GM18870 (cell line): ENCODE data around the gene ASGR2.
"Not testable (repeated sequence)": the region's sequence is repeated elsewhere in the genome, so short reads cannot be mapped to it uniquely, and the experiment has no call there.

Source experiments
- ATAC-seq: cut with Tn5 transposase; IDR thresholded peaks from one replicate; pipeline ENCODE4 v1.9.1; 2021; ENCODE audit warnings: moderate library complexity; ENCODE audit not compliant: unreplicated experiment

ASGR2 gene

DNA sequence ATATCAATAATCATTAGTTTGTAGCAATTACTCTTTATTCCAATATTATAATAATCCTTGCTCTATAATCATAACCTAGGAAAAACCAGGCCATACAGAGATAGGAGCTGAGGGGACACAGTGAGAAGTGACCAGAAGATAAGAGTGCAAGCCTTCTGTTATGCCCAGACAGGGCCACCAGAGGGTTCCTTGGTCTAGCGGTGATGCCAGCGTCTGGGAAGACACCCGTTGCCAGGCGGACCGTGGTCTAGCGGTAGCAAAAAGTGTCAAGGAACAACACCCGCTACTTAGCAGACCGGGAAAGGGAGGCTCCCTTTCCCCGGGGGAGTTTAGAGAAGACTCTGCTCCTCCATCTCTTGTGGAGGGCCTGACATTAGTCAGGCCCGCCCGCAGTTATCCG is 11.8 kb upstream of the ASGR2 start:
- ATAC-seq: not testable (repeated sequence)

DNA sequence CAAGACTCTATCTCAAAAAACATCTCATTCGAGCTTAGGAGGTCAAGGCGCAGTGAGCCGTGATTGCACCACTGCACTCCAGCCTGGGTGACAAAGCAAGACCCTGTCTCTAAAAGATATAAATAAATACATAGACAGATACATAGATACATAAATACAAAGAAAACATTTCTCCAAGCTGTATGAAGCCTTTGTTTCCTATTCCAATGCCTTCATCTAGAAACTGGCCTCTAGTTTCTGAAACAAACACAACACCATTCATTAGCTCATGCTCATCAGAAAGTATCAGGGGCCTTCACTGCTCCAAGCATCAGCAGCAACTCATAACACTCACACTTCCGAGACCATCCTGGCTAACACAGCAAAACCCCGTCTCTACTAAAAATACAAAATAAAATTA is 10.3 kb upstream of the ASGR2 start:
- no peak for ATAC-seq

DNA sequence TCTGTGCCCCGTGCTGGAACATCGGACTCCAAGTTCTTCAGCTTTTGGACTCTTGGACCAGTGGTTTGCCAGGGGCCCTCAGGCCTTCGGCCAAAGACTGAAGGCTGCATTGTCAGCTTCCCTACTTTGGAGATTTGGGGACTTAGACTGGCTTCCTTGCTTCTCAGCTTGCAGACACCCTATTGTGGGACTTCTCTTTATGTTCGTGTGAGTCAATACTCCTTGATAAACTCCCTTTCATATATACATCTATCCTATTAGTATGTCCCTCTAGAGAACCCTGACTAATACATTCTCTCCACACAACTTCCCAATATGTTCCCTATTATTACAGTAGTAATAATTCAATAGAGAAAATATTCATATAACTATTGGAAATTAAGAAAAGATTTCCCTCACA is 9.2 kb upstream of the ASGR2 start:
- no peak for ATAC-seq

DNA sequence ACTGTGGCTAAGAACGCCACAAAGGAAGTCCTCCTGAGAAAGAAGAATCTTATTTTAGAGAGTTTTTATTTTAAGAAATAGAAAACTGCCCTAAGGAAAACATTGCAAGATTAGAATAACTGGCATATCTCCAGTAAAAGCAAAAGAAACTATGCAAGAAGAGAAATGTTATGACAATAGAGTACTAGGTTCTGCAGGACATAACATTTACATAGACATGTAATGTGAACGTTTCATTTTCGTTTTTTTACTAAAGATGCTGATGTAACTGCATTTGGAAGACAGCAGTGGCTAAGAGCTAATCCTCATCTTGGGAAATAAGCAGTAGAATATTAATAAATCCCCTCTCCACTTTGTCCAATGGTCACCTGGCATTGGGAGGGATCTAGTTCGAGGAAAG is 7.8 kb upstream of the ASGR2 start:
- ATAC-seq: no peak

DNA sequence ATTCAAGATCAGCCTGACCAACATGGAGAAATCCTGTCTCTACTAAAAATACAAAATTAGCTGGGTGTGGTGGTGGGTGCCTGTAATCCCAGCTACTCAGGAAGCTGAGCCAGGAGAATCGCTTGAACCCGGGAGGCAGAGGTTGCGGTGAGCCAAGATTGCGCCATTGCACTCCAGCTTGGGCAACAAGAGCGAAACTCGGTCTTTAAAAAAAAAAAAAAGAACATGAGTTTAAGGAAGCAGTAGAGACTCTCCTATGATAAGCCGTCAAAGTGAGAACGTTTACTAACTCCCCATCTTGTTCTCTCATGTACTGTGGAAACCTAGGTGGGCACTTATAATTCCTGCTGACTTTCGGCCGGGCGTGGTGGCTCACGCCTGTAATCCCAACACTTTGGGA is 6.0 kb upstream of the ASGR2 start:
- ATAC-seq: not testable (repeated sequence)

DNA sequence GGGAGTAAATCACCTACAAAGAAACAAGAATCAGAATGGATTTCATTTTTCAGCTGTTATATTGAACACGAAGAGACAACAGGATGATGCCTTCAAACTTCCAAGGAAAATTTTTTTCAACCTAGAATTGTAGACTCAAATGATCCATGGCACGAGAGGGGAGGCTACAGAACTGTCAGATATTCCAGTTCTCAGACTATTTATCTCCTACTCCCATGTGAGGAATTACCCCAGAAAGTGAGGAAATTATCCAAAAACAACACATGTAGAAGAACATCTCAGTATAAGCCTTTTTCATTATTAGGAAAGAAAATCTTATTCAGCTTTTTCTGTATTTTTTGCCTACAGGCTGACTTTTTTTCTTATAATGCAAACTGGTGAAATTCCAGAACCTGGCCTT is 5.5 kb upstream of the ASGR2 start:
- no peak for ATAC-seq

DNA sequence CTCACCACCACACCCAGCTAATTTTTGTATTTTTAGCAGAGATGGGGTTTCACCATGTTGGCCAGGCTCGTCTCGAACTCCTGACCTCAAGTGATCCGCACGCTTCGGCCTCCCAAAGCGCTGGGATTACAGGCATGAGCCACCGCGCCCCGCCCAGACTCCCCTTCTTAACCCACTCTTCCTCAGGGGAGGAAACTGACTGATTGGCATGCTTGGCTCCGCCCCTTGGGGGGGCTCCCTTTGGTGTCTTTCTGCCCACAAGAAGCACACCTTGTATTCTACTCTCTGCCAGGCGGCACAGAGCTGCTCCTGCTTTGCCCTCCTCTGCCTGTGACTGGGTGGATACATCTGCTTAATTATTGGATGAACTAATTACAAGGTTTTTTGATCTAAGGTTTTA is 4.7 kb upstream of the ASGR2 start:
- ATAC-seq: no peak

DNA sequence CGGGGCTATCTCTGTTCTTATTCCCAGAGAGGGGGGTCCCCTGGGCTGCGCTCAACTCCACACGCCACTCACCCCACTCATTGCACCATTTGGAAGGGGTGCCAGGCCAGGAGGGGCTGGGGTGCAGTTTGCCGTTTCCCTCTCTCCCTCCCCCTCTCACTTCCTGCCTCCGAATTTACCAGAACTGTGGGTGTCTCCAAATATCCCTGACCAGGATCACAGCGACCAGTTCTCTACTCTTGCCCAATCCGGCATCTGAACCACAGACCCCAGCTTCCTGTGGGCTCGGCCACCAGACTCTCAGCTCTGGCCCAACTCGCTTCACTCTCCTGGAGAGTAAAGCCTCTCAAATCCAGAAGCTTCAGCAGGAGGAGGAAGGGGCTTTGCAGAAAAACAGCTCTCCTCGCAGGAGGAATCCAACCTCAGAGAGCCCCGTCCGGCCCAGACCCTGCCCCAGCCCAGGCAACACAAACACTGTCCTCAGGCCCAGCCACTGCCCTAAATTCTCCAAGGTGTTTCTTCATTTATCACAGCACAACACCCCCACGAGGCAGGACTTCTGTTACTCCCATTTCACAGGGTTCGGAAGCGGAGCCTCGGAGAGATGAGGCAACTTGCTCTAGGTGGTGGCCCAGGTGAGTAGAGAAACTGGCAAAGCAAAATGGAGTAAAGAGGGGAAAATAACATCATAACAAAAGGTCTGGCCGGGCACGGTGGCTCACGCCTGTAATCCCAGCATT is 423 bp upstream of the ASGR2 start:
- ATAC-seq: no peak

DNA sequence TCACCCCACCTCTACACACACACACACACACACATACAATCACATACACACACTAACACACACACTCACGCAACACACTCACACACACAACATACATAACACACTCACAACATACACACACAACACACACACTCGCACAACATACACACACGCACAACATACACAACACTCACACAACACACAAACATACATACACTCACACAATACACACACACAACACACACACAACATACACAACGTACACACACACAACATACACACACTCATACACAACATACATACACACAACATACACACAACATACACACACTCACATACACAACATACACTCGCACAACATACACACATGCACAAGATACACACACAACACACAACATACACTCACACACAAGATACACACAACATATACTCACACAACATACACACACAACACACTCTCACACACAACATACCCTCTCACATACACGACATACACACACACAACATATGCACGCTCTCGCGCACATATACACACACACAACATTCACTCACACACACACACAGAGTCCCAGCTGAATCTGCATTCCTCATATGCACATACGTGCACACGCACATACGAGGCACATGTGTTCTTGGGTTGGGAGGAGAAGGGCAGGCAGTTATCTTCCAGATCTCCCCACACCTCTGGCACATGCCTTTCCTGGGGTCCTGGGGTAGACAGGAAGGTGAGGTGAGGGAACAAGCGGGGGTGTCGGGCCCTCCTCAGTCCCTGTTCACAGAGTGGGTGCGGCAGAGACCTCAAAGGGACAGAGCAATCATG is 1.1 kb downstream of the ASGR2 start:
- ATAC-seq: no peak

DNA sequence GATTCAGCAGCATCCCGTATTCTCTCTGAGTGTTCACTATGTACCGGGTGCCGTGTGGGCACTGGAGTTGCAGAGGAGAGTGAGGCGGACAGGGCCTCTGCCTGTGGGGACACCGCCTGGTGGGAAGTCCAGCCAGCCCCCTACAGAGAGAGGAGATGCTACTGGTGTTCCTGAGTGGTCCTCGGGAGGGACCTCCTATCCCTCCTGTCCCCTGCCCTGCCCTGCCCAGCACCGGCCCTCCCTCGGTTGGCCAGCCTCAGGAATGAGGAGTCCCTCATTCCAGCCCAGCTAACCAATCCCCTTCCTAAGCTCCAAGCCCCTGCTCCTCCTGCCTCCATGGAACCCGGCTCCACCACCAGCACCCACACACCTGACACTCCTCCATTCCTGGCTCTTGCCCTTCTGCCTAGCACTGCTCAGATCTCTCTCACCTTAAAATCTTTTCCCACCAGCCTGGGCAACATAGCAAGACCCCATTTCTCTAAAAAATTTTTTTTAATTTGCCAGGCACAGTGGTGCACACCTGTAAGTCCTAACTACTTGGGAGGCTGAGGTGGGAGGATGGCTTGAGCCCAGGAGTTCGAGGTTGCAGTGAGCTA is 2.0 kb downstream of the ASGR2 start:
- ATAC-seq: no peak

DNA sequence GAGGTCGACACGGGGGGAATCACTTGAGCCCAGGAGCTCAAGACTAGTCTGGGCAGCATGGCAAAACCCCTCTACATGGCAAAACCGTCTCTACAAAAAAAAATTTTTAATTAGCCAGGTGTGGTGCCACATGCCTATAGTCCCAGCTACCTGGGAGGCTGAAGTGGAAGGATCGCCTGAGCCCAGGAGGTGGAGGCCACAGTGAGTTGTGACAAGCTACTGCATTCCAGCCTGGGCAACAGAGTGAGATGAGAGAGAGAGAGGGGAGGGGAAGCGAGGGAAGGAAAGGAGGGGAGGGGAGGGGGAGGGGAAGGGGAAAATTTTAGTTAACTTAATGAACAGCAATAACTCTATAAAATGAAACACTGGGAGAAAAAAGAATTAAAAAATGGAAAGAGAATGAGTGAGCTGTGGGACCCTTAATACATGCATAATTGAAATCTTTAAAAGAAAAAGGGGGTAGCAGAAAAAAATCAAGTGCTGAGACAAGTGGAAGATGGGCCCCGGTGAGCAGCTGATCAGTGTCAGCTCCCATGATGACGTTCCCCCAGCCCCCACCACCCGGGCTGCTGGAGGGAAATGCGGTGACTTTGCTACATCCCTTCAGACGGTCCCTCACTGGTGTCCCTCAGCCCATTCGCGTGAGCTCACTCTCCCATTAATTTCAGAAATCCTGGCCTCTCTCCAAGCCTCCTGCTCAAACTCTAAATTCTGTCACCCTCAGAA is 2.7 kb downstream of the ASGR2 start:
- no peak for ATAC-seq

DNA sequence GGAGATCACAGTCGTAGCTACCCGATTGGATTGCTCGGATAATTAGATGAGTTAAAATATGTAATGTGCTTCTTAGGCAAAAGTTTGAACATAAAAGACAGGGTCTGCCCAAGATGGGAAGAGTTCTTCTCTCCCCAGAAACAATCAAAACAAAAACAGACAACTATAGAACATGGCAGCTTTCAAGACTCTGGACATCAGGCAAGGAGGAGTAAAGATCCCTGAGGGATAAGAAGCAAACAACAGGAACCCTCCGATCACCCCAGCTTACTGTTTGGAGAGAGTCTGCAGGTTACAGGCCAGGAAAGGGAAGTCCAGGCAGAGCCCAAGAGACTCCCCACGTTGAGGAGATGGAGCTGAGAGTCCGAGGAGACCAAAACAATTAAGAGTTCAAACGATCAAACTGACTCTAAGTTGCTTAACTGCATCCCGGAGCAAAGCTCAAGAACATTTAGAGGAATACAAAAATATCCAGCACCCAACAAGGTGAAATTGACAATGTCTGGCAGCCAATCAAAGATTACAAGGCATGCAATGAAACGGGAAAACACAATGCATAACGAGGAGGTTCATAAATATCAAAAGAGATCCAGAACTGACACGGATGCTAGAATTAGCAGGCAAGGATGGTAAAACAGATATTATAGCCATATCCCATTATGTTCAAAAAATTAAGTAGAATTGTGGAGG is 3.9 kb downstream of the ASGR2 start:
- no peak for ATAC-seq

DNA sequence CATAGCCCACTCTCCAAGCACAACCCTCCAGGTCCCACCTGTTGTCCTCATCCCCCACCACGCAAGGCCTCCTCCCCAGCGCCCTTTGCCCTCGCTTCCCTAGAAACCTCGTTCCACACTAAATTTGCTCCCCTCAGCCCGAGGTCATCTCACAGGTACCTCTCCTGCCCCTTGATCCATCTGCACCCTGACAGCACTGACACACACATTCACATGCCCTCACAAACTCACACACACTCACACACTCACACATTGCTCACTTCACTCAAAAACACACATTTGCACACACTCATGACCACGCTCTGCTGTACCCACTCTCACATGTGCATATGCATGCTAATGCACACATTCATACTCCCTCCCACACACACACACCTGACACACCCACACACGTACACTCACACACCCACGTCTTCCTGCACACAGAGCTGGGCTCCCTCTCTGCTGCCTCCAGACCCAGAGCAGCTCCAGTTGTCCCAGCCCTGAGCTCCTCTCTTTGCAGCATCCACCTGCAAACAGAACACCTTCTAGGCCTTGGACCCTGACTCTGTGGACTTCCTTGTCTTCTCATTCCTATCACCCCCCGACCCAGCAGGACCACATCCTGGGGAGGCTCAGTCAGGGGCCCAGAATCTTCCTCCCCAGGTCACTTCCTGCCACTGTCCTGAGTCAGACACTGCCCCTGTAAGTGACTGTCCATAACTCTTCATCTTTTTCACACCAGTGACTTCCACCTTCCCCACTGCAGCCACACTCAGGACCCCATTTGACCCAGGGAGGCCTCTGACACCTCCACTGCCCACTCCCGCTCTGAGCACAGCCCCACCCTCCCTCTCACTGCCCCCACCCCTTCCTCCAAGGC is 4.9 kb downstream of the ASGR2 start:
- no peak for ATAC-seq

DNA sequence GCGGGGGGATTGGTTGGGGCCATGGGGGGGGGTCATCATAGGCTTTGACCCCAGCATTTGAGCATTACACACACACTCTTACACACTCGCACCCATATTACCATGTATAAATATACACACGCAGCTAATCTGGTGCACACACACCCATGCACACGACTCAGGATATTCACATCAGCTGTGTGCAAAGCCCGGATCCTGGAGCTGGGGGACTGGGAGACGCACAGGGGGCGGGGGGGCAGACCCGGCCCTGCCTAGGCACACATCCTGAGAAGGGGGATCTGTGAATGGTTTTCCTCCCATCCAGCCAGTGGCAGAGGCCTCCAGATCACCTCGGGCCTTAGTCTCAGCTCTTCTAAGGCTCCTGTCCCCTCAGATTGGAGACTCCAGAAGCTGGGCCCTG is 5.6 kb downstream of the ASGR2 start:
- ATAC-seq: no peak

DNA sequence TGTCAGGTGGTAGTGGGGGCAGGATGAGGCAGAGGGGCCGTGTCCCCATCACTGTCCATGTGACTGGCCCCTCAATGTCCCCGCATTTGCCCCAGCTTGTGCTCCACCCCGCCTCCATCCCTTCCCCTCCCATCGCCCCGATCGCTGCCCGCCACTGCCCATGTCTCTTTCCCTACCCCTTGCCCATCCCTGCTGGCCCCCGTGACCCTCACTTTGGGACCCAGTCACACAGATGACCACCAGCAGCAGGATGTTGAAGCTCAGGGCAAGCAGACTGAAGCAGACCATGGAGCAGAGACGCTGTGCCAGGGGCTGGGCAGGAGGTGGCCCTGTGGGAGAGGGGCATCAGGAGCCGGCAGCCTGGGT is 6.1 kb downstream of the ASGR2 start:
- no peak for ATAC-seq

DNA sequence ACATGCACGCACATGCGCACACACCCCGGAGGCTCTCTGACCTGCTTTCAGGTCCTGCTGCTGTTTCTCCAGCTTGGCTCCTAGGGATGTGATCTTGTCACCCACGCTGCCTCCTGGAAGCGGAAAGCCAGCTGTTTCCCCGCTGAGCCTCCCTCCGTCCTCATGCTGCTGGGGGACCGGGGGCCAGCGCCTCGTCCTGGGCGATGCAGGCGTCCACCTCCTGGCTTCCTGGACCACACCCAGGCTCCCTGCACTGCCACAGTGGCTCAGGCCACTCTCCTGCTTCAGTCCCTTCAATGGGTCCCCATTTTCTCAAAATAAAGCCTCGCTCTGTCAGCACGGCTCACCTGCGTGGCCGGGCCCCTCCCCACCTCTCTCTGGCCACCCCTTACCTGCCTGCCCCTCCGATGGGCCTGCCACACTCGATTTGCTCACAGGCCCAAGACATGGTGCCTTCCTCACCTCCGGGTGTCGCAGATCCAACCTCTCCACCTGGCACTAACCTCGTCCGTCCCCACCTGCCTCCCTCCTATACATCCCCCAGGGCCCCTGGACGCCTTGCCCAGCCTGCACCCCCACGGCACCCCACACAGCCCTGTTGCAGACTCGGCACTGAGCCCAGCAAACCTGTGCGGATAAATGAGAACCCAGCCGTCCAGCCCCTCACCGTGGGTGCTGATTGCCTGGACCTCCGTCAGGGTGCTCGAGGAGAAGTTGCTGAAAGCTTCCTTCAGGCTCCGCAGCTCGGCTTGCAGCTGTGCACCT is 6.6 kb downstream of the ASGR2 start:
- ATAC-seq: no peak

DNA sequence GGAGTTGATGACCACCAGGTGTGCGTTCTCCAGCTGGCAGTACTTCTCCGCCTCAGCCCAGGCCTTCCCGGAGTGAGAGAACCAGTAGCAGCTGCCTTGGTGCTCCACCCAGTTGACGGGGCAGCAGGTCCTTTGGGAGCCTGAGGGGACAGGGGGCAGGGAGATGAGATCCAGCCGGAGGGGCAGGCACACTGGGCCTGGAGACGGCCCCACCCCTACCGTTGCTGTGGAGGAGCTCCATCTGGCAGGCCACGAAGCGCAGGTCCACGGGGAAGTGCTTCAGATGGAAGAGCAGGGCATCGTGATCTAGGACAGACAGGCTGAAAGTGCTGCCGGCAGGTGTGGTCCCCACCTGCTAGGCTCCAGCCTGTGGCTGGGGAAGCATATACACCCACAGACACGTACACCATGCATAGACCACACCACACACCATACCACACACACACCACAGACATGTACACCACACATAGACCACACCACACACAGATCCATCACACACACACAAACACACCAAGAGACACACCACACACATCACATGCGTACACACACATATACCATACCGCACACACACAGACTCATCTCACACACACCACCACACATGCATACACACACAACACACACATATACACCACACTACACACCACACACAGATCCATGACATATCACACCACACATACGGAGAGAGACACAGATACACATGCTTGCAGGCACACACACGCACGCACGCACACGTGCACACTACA is 7.4 kb downstream of the ASGR2 start:
- no peak for ATAC-seq

DNA sequence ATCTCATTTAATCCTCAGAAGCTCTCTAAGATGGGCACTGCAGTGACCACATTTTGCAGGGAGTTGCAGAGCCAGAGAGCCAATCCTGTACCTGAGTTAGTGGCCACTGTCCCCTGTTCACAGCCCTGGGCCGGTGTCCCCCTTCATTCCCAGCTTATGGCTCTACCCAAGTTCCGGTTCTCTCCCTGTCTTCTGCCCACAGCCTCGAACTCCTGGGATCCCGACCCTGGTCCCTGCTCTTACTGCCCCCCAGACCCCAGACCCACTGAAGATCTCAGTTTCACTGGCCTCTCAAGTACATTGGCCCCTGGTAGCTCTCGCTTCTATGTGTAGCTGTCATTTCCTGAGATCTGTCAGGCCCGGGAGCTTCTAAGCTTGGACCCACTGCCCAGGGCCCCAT is 12.2 kb downstream of the ASGR2 start:
- no peak for ATAC-seq

DNA sequence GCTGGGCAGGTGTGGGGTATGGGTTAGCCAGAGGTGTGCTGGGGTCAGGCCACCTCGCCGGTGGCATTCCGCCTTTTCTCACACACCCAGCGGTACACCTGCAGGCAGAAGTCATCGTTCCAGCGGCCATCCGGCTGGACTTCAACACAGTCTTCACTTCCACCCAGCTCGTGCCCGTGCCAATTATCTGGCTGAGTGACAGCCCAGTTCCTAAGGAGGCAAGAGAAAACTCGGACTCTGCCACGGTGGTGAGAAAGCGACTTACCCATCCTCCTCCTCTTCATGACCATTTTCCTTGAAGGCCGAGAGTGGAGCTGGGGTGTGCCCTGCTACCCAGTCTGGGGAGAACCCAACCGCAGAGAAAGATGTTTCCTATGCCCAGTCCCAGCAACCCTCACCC is 13.1 kb downstream of the ASGR2 start:
- no peak for ATAC-seq
